HG03558 (cell line): ENCODE data around the gene NCKAP5.
"Not testable (repeated sequence)": the region's sequence is repeated elsewhere in the genome, so short reads cannot be mapped to it uniquely, and the experiment has no call there.

Source experiments
- ATAC-seq: cut with Tn5 transposase; IDR thresholded peaks from one replicate; pipeline ENCODE4 v1.9.1; 2021; ENCODE audit warnings: moderate number of reproducible peaks; ENCODE audit not compliant: unreplicated experiment; ENCODE audit errors: extremely low read depth

Gene NCKAP5

GRCh38 chr2:133525090-133525489 lies 43.2 kb downstream of the NCKAP5 start:
- no peak for ATAC-seq

- no peak for ATAC-seq
Observed at GRCh38 chr2:133523406-133523805, 44.9 kb downstream of the NCKAP5 start.

DNA sequence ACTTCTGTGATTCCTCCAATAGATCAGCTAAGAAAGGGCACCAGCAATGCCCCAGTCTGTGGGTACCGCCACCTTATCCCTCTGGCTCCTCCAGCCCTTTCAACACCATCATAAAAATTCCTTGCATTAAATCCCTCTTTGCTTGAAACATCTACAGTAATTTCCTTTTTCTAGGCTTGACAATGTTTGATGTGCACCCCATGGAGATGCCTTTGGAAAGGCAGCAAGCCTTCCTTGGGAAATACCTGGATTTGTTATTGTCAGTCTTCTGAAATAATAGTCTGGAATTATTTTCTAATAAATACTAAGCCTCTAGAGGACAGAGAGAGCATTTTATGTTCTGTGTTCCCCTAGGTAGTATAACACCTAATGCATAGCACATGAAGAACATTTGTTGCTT lies 46.1 kb downstream of the NCKAP5 start:
- ATAC-seq: no peak

DNA sequence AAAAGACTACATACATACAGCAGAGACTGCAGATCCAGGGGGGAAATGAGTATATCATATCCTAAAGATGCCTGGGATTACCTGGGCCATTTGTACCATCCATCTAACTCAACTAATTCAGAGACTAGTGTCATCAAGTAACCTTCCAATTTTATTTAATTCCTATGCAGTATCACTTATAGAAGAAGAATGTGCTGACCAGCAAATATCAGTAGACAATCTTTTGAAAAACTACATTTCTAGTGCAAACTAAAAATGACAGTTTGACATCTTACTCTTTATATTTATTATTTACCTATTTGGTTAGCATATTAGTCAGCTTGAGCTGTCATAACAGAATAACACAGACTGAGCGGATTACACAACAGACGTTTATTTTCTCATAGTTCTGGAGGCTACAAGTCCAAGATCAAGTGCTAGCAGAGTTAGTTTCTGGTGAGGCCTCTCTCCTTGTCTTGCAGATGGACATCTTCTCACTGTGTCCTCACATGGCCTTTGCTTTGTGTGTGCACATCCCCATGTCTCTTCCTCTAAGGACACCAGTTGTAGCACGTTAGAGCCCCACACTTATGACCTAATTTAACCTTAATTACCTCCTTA lies 47.0 kb downstream of the NCKAP5 start:
- no peak for ATAC-seq

GRCh38 chr2:133519677-133520076 lies 48.6 kb downstream of the NCKAP5 start:
- ATAC-seq: not testable (repeated sequence)

- no peak for ATAC-seq
Observed at GRCh38 chr2:133518700-133519344, 49.4 kb downstream of the NCKAP5 start.

GRCh38 chr2:133517876-133518275 lies 50.4 kb downstream of the NCKAP5 start:
- ATAC-seq: no peak

DNA sequence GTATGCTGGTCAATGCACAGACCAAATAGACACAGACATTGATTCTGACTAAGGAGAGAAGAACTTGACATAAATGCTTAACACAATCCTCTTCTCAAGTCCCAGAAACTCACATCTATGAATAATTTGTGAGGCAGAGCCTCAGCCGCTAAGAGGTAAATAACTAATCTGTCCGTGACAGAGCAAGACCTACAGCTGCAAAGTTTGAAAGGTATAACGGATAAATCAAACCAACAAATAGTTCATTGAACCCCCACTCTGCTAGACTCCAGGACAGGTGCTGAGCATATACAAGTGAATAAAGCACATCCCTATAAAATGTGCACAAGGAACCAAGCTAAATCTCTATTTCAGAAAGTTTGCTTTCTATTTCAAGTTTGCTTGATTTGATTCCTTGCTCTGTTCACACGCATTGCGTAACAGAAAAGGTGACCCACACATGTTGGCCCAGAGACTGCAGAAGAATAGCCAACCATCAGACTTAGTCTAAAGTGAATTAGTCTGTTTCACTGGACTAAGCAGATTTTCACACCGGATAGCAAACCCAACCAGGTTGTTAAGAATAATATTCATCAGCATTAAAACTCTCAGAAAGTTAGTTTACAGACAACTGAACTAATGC lies 51.7 kb downstream of the NCKAP5 start:
- no peak for ATAC-seq

- no peak for ATAC-seq
Observed at GRCh38 chr2:133515271-133515670, 53.0 kb downstream of the NCKAP5 start.

- ATAC-seq: no peak
Observed at GRCh38 chr2:133513893-133514292, 54.4 kb downstream of the NCKAP5 start.

DNA sequence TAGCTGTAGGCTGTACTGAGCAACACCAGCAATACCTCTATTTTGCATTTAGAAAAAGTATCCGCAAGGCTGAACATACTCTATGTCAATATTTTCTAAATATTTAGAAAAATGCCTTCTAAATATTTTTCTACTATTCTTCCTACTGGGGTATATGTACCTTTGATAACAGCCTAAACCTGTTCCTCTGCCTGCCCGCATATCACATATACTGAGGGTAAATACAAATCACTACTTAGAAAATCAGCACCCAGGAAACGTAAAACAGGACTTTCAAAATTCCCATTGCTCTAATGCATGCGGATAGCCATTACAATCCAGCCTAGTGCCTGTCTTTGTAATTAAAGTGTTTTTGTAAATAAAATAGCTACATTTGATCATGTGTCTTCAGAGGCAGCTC lies 56.1 kb downstream of the NCKAP5 start:
- ATAC-seq: no peak

GRCh38 chr2:133511679-133512078 lies 56.6 kb downstream of the NCKAP5 start:
- ATAC-seq: no peak

- no peak for ATAC-seq
Observed at GRCh38 chr2:133509777-133510176, 58.5 kb downstream of the NCKAP5 start.

DNA sequence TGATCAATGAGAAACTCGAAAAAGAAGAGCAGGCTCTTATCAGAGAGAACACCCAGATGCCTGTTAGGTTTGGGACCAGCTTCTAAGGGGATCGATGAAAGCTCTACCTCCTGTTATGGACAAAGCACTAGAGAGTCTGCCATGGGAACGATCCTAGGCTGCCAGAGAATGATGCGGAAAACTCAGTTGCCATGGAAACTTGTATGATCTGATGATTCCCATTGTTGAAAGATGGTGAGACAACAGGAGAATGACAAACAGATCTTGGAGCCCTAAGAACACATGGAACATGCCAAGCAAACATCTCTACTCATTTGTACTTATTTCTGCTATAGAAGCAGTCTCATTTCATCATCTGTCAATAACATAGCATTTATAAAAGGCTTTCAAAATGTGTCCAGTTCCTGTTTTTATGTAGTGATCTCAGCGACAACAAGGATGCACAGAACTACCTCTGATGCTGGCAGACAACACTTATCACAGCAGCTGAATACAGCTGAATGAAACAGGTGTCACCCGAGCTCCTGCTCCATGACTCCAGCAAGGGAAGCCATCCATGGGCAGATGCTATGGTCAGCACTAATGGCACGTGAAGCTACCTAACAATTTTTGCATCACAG lies 59.6 kb downstream of the NCKAP5 start:
- no peak for ATAC-seq

GRCh38 chr2:133506996-133507395 lies 61.3 kb downstream of the NCKAP5 start:
- ATAC-seq: no peak

GRCh38 chr2:133504566-133505505 lies 63.4 kb downstream of the NCKAP5 start:
- no peak for ATAC-seq

GRCh38 chr2:133503927-133504326 lies 64.3 kb downstream of the NCKAP5 start:
- ATAC-seq: no peak

- peak; percentile 46 for ATAC-seq
Observed at GRCh38 chr2:133503323-133503722, 64.9 kb downstream of the NCKAP5 start.

DNA sequence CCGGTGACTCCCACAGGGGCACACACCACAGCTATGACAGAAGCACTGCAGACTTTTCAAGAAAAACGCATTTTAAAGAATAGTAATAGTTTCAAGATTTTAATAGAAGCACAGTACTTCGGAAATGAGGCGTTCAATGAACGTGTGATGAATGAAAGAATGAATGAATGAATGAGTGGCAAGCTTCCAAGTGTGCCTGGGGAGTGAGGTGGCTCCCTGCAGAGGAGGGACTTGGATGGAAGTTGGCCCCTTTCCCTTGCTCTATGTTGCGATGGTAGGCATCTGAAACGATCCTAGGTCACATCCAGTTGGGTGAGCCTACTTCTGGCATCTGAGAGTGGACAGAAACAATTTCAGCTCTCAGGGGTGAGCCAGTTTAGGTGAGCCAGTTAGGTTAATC lies 65.6 kb downstream of the NCKAP5 start:
- ATAC-seq: no peak

DNA sequence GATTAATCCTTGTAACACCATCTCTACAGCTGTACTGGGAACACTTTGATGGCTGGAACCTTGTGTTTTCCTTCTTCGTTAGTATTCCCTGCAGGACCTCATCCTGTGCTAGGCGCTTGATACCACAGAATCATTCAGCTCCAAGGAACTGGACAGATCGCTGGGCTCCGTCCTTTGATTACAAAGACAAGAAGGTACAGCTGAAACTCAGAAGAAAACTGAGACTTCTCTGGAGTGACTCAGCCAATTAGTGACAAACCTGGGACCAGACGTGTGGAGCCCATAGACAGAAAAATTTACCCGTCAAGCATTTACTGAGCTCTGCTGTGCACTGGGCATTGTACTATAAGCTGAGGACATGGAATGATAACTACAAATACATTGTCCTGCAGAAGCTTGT lies 67.3 kb downstream of the NCKAP5 start:
- no peak for ATAC-seq
